ENCODE measurements around the gene SGPP2.

Gene SGPP2

DNA sequence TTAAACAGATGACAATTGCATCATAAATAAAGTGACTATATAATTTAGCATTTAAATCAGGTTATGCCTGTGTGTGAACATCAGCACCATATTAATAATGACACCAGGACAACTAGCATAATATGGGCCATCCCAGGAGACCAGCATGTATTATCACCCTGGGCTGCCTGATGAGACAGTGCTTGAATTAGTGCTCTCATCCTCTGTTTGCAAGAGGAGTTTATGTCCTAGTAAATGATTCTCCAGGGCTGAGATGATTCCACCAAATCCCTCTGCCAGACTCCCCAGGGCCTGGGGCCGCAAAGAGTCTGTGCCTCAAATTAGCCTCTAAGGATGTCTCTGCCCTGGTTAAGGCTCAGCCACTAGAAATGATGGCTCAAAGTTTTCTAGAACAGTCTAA, 97.7 kb downstream of the SGPP2 start:
- no peak overlapping the region for H3K4me3 ChIP-seq (ENCODE audit: low read depth, low read length)
- no peak for DNase-seq (ENCODE audit: low read depth)
- TF ChIP-seq, protein P1, sequence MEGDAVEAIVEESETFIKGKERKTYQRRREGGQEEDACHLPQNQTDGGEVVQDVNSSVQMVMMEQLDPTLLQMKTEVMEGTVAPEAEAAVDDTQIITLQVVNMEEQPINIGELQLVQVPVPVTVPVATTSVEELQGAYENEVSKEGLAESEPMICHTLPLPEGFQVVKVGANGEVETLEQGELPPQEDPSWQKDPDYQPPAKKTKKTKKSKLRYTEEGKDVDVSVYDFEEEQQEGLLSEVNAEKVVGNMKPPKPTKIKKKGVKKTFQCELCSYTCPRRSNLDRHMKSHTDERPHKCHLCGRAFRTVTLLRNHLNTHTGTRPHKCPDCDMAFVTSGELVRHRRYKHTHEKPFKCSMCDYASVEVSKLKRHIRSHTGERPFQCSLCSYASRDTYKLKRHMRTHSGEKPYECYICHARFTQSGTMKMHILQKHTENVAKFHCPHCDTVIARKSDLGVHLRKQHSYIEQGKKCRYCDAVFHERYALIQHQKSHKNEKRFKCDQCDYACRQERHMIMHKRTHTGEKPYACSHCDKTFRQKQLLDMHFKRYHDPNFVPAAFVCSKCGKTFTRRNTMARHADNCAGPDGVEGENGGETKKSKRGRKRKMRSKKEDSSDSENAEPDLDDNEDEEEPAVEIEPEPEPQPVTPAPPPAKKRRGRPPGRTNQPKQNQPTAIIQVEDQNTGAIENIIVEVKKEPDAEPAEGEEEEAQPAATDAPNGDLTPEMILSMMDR (IDR thresholded peaks at IDR 0.05; ENCODE audit: low read depth, low read length, missing control alignments): no peak

DNA sequence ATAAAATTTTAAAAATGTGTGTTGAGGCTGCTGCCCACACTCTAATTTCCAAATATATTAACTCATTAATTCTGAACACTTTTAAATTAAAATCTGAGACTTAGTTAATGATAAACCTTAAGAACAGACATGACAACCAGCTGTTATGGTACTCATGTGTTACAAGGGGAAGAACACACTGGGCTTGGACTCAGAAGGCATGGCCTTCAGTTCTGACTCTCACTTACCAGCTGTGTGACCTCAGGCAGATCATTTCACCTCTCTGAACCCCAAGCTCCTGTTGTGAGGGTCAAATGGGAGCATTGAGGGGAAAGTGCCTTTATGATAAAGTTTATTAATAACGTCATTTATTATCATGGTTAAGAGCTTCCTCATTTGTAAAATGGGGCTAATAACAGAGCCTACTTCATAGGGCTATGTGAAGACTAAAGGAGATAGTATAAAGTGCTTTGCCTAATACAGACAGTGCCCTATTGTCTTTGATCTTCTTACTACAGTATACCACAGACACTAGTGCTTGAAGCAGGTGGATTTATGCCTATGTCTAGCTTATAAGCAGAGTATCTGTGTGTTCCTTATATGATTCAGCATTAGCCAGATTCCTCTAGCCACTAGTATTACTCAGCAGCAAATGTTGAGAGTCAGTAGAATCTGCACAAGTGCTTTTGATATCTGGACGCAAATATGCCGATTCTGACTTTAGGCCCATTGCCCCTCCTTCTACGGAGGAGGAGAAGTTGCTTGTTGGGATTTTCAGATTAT, 99.6 kb downstream of the SGPP2 start:
- no peak for DNase-seq (ENCODE audit: low read depth)
- H3K4me3 ChIP-seq (ENCODE audit: low read depth, low read length): no peak overlapping the region
- TF ChIP-seq, protein P1 (IDR thresholded peaks at IDR 0.05; ENCODE audit: low read depth, low read length, missing control alignments): no peak

DNA sequence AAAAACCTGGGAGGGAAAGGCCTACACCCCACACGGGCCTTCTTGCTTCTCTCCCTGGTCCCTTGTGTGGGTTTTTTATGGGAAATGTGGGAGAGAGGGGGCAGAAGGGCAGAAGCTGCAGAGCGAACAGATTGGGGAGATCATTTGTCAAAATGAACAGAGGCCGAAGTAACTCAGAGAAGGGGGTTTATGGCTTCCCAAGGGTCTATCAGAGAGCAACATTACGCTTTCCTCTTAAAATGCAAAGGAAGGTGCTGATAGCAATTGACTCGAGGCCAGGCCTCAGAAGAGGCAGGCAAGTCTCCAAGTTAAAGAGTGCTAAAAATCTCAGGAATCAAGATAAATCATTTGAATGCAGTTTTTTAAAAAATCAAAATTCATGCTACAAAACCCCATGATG, 101.5 kb downstream of the SGPP2 start:
- DNase-seq (ENCODE audit: low read depth): no peak
- TF ChIP-seq, protein P1 (IDR thresholded peaks at IDR 0.05; ENCODE audit: low read depth, low read length, missing control alignments): no peak

DNA sequence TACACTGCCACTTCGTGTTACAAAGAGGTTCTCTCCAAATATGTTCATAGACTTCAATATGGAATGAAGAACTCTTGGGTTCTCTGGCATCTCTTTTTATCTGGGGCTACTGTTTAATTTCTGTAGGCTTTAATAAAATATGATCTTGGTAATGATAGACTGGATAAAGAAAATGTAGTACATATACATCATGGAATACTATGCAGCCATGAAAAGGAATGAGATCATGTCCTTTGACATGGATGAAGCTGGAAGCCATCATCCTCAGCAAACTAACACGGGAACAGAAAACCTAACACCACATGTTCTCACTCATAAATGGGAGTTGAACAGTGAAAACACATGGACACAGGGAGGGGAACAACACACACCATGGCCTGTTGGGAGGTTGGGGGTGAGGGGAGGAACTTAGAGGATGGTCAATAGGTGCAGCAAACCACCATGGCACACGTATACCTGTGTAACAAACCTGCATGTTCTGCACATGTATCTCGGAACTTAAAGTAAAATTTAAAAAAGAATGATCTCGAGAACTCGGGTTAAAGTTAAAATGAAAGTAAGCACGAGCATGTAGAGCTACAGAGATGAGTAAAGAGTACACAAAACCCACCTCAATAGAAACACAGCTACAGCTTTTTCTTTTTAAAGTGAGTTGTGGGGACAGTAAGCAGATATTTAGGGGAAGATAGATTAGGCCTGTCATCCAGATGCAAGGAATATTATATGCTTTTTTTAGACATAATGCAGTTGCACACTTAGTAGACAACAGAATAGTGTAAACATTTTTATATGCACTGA, 102.3 kb downstream of the SGPP2 start:
- no peak overlapping the region; the same call in 1 of the 2 replicates for H3K4me3 ChIP-seq (ENCODE audit: low read depth, low read length)
- no peak for DNase-seq (ENCODE audit: low read depth)
- TF ChIP-seq, protein P1 (IDR thresholded peaks at IDR 0.05; ENCODE audit: low read depth, low read length, missing control alignments): no peak

More for the DNA sequence above, 101.5 kb downstream of the SGPP2 start:
- no peak overlapping the region for H3K4me3 ChIP-seq (ENCODE audit: low read depth, low read length)

DNA sequence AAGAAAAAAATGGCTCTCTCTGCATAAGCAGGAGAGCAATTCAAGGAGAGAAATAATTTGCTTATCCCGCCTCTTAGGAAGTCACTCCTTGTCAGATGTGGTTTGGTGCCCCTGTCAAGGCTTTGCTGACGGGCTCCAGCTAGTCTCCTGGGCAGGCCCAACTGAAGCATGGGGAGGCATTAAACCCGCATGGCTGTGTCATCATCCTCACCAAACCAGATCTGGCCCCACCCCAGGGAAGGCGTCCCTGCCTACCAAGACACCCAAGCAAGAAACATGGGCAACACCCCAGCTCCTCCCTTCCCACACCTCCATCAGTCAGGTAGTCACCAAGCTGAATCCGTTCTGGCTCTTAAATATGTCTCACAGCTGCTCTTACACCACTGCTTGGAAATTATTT, 108.0 kb downstream of the SGPP2 start:
- no peak for DNase-seq (ENCODE audit: low read depth)

DNA sequence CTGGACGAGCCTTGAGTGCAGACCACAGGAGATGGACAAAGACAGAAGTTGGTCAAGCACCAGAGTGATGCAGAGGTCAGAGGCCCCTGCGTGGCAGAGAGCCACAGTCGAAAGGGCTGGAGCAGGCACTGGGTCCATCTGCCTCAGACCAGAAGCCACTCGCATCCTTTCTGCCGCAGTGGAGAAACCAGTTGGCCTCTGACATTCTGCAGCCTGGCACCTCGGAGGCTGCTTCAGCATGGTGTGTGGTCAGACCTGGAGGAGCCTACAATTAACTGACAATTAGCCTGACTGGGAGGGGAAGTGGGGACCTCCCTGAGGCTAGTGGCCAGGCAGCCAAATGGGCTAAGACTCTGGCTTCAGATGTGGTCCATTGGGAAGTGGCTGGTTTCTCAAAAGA, 111.1 kb downstream of the SGPP2 start:
- TF ChIP-seq, protein P1 (IDR thresholded peaks at IDR 0.05; ENCODE audit: low read depth, low read length, missing control alignments): no peak
- DNase-seq (ENCODE audit: low read depth): no peak
- H3K4me3 ChIP-seq (ENCODE audit: low read depth, low read length): no peak overlapping the region

More for the DNA sequence above, 108.0 kb downstream of the SGPP2 start:
- H3K4me3 ChIP-seq (ENCODE audit: low read depth, low read length): no peak overlapping the region
- TF ChIP-seq, protein P1 (IDR thresholded peaks at IDR 0.05; ENCODE audit: low read depth, low read length, missing control alignments): no peak

Measured in GM12864 (cell line).